Islet of Langerhans (tissue), 1 donor: ENCODE data around the gene THAP7.
"Not testable (repeated sequence)": the region's sequence is repeated elsewhere in the genome, so short reads cannot be mapped to it uniquely, and the experiment has no call there.

Source experiments
- FAIRE-seq: peaks from one replicate; lab custom pipeline; 2011; peaks lifted over from hg19 to GRCh38; lab: Jason Lieb, UNC

The THAP7 gene

GRCh38 chr22:21012446-21013407, 10.8 kb upstream of the THAP7 start:
- FAIRE-seq = no peak

- FAIRE-seq = no peak
These were observed 8.7 kb upstream of the THAP7 start for GRCh38 chr22:21010426-21011113.

GRCh38 chr22:21009638-21010425, 7.9 kb upstream of the THAP7 start:
- FAIRE-seq = no peak

- not testable (repeated sequence) for FAIRE-seq
These were observed 7.3 kb upstream of the THAP7 start for GRCh38 chr22:21009208-21009607.

GRCh38 chr22:21003782-21004181, 1.9 kb upstream of the THAP7 start:
- no peak for FAIRE-seq

GRCh38 chr22:21000987-21001600, 824 bp downstream of the THAP7 start:
- FAIRE-seq = no peak

- no peak for FAIRE-seq
These were observed 1.5 kb downstream of the THAP7 start for GRCh38 chr22:21000207-21000986.

GRCh38 chr22:20999350-21000206, 2.3 kb downstream of the THAP7 start:
- no peak for FAIRE-seq

GRCh38 chr22:20998411-20999336, 3.2 kb downstream of the THAP7 start:
- FAIRE-seq = no peak

GRCh38 chr22:20997536-20998257, 4.2 kb downstream of the THAP7 start:
- no peak for FAIRE-seq

GRCh38 chr22:20996598-20997535, 5.1 kb downstream of the THAP7 start:
- FAIRE-seq = no peak

GRCh38 chr22:20996031-20996410, 5.9 kb downstream of the THAP7 start:
- no peak for FAIRE-seq

- no peak for FAIRE-seq
These were observed 6.4 kb downstream of the THAP7 start for GRCh38 chr22:20995329-20996030.

- FAIRE-seq = no peak
These were observed 7.0 kb downstream of the THAP7 start for GRCh38 chr22:20994902-20995241.

GRCh38 chr22:20994128-20994901, 7.6 kb downstream of the THAP7 start:
- no peak for FAIRE-seq
